T47D (cell line): ENCODE measurements around the gene KDELR3.
A peak's percentile ranks its signal among the peaks of the same experiment; 100 is the strongest.

Source experiments
- DNase-seq, 2 experiments: peaks; one replicate each; pipeline versions ENCODE4 v3.0.0 to v3.0.0-alpha.2; 2011 to 2012; ENCODE audit warnings: low read depth in 1 of 2, low spot score in 1 of 2
- JUND ChIP-seq: IDR thresholded peaks from 2 replicates; pipeline ENCODE4 v1.6.1; 2012; ENCODE audit warnings: low read depth
- in situ Hi-C: cut with HindIII; loops from 2 replicates; pipeline ENCODE4 v1.10.0; 2016; ENCODE audit warnings: low sequenced_read_pairs, low pct_unique_long_range_greater_than_20kb

The KDELR3 gene

GRCh38 chr22:38484244-38484643, 16.3 kb downstream of the KDELR3 start:
- TF ChIP-seq JUND: no peak
- in situ Hi-C loops: no loop called here
- DNase-seq: no peak

- in situ Hi-C loops: no loop called here
- peak in 1 of 2 experiments; percentile 37 for DNase-seq
- TF ChIP-seq JUND: no peak
These were observed 17.9 kb downstream of the KDELR3 start for GRCh38 chr22:38485783-38486182.

GRCh38 chr22:38487946-38488345, 20.1 kb downstream of the KDELR3 start:
- in situ Hi-C loops: no loop called here
- no peak for DNase-seq
- no peak for TF ChIP-seq JUND

GRCh38 chr22:38489142-38489541, 21.2 kb downstream of the KDELR3 start:
- in situ Hi-C loops: no loop called here
- TF ChIP-seq JUND: no peak
- no peak for DNase-seq

GRCh38 chr22:38489561-38490145, 21.8 kb downstream of the KDELR3 start:
- no peak for TF ChIP-seq JUND
- no peak for DNase-seq
- in situ Hi-C loops: no loop called here

GRCh38 chr22:38490475-38490874, 22.6 kb downstream of the KDELR3 start:
- in situ Hi-C loops: no loop called here
- no peak for DNase-seq
- TF ChIP-seq JUND: no peak

- TF ChIP-seq JUND: no peak
- DNase-seq: peak in 1 of 2 experiments; percentile 42
- in situ Hi-C loops: no loop called here
These were observed 23.0 kb downstream of the KDELR3 start for GRCh38 chr22:38490915-38491314.

GRCh38 chr22:38491707-38492348, 23.9 kb downstream of the KDELR3 start:
- no peak for DNase-seq
- in situ Hi-C loops: no loop called here

GRCh38 chr22:38494498-38494897, 26.6 kb downstream of the KDELR3 start:
- DNase-seq: no peak
- TF ChIP-seq JUND: no peak
- in situ Hi-C loops: no loop called here

More at GRCh38 chr22:38491707-38492348, 23.9 kb downstream of the KDELR3 start:
- TF ChIP-seq JUND: no peak

GRCh38 chr22:38494939-38495338, 27.0 kb downstream of the KDELR3 start:
- DNase-seq: no peak
- no peak for TF ChIP-seq JUND
- in situ Hi-C loops: no loop called here

GRCh38 chr22:38497869-38498268, 30.0 kb downstream of the KDELR3 start:
- in situ Hi-C loops: no loop called here
- no peak for TF ChIP-seq JUND
- DNase-seq: no peak

GRCh38 chr22:38501797-38502672, 34.1 kb downstream of the KDELR3 start:
- DNase-seq: no peak
- in situ Hi-C loops: no loop called here
- no peak for TF ChIP-seq JUND

- TF ChIP-seq JUND: no peak
- DNase-seq: no peak
- in situ Hi-C loops: no loop called here
These were observed 35.1 kb downstream of the KDELR3 start for GRCh38 chr22:38503021-38503420.
